ENCODE measurements around the gene CSNK1E.

Gene CSNK1E

DNA sequence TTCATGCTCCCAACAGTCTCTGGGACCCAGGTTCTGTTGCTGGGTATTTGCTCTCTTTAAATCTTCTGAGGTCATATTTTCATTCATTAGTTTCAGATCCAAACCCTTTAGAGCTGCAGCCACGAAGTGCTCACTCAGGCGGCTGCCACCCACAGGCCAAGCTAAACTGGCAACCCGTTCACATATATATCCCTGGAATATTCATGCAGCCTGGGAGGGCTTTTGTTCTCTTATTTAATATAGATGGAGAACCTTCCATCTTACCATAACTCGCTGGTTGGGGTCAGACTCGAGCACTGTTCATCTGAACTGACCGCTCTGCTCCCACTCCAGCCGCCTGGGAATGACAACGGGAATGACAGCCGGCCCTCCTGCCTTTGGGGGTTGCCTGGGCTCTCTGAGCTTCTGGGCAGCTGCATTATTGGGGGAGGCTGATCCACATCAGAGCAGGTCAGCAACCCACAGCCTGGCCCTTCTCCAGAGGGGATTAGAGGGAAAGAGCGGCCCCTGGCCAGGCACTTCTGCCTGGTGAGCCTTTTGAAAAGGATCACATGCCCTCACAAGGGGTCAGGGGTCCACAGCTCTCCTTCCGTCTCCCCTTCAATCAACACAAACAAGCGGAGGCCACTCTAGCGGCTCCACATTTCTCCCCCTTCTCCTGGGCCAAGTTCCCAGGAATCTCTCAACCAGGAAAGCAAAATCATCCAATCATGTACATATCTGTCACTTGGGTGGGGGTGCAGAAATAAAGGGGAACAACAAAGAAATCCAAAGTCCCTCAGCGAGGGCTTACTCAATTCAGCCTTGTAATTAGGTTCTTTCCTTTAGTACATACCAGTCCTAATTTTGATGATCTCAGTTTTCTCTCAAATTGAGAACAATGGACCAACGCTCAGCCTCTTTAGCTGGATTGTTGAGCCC, 56.2 kb downstream of the CSNK1E start (continued):
- TF ChIP-seq, protein P1, sequence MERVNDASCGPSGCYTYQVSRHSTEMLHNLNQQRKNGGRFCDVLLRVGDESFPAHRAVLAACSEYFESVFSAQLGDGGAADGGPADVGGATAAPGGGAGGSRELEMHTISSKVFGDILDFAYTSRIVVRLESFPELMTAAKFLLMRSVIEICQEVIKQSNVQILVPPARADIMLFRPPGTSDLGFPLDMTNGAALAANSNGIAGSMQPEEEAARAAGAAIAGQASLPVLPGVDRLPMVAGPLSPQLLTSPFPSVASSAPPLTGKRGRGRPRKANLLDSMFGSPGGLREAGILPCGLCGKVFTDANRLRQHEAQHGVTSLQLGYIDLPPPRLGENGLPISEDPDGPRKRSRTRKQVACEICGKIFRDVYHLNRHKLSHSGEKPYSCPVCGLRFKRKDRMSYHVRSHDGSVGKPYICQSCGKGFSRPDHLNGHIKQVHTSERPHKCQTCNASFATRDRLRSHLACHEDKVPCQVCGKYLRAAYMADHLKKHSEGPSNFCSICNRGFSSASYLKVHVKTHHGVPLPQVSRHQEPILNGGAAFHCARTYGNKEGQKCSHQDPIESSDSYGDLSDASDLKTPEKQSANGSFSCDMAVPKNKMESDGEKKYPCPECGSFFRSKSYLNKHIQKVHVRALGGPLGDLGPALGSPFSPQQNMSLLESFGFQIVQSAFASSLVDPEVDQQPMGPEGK (CRISPR knock-in tag; IDR thresholded peaks at IDR 0.05; ENCODE audit: borderline replicate concordance), result no peak

DNA sequence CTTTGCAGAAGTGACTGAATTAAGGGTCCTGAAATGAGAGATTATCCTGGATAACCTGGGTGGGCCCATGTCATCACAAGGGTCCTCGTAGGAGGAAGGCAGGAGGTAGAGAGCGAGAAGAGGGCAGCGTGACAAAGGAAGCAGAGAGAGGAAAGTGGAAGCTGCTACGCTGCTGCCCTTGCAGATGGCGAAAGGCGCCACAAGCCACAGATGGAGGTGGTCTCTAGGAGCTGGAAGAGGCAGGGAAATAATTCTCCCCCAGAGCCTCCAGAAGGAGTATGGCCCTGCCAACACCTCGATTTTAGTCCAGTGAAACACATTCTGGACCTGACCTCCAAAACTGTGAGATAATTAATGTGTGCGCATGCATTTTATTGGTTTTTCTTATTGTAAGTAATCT, 57.9 kb downstream of the CSNK1E start:
- ATAC-seq, result no peak
- TF ChIP-seq, protein P2, sequence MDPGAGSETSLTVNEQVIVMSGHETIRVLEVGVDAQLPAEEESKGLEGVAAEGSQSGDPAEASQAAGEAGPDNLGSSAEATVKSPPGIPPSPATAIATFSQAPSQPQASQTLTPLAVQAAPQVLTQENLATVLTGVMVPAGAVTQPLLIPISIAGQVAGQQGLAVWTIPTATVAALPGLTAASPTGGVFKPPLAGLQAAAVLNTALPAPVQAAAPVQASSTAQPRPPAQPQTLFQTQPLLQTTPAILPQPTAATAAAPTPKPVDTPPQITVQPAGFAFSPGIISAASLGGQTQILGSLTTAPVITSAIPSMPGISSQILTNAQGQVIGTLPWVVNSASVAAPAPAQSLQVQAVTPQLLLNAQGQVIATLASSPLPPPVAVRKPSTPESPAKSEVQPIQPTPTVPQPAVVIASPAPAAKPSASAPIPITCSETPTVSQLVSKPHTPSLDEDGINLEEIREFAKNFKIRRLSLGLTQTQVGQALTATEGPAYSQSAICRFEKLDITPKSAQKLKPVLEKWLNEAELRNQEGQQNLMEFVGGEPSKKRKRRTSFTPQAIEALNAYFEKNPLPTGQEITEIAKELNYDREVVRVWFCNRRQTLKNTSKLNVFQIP (CRISPR knock-in tag; IDR thresholded peaks at IDR 0.05; ENCODE audit: borderline replicate concordance, low read depth), result no peak
- TF ChIP-seq ZNF8 (CRISPR knock-in tag; IDR thresholded peaks at IDR 0.05), result no peak
- no peak for TF ChIP-seq ZNF565 (CRISPR knock-in tag; conservative IDR thresholded peaks at IDR 0.05; ENCODE audit: low read depth)
- TF ChIP-seq SNAI2 (CRISPR knock-in tag; IDR thresholded peaks at IDR 0.05), result no peak
- no peak for TF ChIP-seq ZFP3 (CRISPR knock-in tag; IDR thresholded peaks at IDR 0.05)
- TF ChIP-seq, protein P1 (CRISPR knock-in tag; IDR thresholded peaks at IDR 0.05; ENCODE audit: borderline replicate concordance), result no peak
- no peak for TF ChIP-seq CREB5 (CRISPR knock-in tag; IDR thresholded peaks at IDR 0.05; ENCODE audit: low read depth)
- TF ChIP-seq PPARA (CRISPR knock-in tag; IDR thresholded peaks at IDR 0.05; ENCODE audit: borderline replicate concordance), result no peak
- TF ChIP-seq TCF4 (CRISPR knock-in tag; IDR thresholded peaks at IDR 0.05; ENCODE audit: borderline replicate concordance), result no peak
- TF ChIP-seq TOX (CRISPR knock-in tag; IDR thresholded peaks at IDR 0.05; ENCODE audit: borderline replicate concordance), result no peak
- no peak for TF ChIP-seq ZC3H10 (CRISPR knock-in tag; IDR thresholded peaks at IDR 0.05)
- TF ChIP-seq ARNTL (CRISPR knock-in tag; IDR thresholded peaks at IDR 0.05; ENCODE audit: borderline replicate concordance, low read depth), result no peak
- no peak for TF ChIP-seq CSRNP3 (CRISPR knock-in tag; IDR thresholded peaks at IDR 0.05)
- TF ChIP-seq, protein P3, sequence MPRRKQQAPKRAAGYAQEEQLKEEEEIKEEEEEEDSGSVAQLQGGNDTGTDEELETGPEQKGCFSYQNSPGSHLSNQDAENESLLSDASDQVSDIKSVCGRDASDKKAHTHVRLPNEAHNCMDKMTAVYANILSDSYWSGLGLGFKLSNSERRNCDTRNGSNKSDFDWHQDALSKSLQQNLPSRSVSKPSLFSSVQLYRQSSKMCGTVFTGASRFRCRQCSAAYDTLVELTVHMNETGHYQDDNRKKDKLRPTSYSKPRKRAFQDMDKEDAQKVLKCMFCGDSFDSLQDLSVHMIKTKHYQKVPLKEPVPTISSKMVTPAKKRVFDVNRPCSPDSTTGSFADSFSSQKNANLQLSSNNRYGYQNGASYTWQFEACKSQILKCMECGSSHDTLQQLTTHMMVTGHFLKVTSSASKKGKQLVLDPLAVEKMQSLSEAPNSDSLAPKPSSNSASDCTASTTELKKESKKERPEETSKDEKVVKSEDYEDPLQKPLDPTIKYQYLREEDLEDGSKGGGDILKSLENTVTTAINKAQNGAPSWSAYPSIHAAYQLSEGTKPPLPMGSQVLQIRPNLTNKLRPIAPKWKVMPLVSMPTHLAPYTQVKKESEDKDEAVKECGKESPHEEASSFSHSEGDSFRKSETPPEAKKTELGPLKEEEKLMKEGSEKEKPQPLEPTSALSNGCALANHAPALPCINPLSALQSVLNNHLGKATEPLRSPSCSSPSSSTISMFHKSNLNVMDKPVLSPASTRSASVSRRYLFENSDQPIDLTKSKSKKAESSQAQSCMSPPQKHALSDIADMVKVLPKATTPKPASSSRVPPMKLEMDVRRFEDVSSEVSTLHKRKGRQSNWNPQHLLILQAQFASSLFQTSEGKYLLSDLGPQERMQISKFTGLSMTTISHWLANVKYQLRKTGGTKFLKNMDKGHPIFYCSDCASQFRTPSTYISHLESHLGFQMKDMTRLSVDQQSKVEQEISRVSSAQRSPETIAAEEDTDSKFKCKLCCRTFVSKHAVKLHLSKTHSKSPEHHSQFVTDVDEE (CRISPR knock-in tag; IDR thresholded peaks at IDR 0.05), result no peak
- TF ChIP-seq ZFP30 (CRISPR knock-in tag; IDR thresholded peaks at IDR 0.05), result no peak

- ATAC-seq, result no peak
- TF ChIP-seq, protein P2 (CRISPR knock-in tag; IDR thresholded peaks at IDR 0.05; ENCODE audit: borderline replicate concordance, low read depth), result no peak
- no peak for TF ChIP-seq CREB5 (CRISPR knock-in tag; IDR thresholded peaks at IDR 0.05; ENCODE audit: low read depth)
- TF ChIP-seq ZFP30 (CRISPR knock-in tag; IDR thresholded peaks at IDR 0.05), result no peak
- TF ChIP-seq TCF4 (CRISPR knock-in tag; IDR thresholded peaks at IDR 0.05; ENCODE audit: borderline replicate concordance), result no peak
- TF ChIP-seq ZNF565 (CRISPR knock-in tag; conservative IDR thresholded peaks at IDR 0.05; ENCODE audit: low read depth), result no peak
- TF ChIP-seq, protein P3 (CRISPR knock-in tag; IDR thresholded peaks at IDR 0.05), result no peak
- TF ChIP-seq GLIS3 (CRISPR knock-in tag; IDR thresholded peaks at IDR 0.05), result no peak
- no peak for TF ChIP-seq ZC3H10 (CRISPR knock-in tag; IDR thresholded peaks at IDR 0.05)
- no peak for TF ChIP-seq PPARA (CRISPR knock-in tag; IDR thresholded peaks at IDR 0.05; ENCODE audit: borderline replicate concordance)
- no peak for TF ChIP-seq SNAI2 (CRISPR knock-in tag; IDR thresholded peaks at IDR 0.05)
These were observed 58.3 kb downstream of the CSNK1E start for GRCh38 chr22:38258895-38259294.

Data from SK-N-SH treated with all-trans-retinoic acid at 6 μM for 48 hours (cell line).